HG03571 (cell line): ENCODE data around the gene SLF1.
A peak's percentile ranks its signal among the peaks of the same experiment; 100 is the strongest.

ENCODE experiments used
- ATAC-seq: cut with Tn5 transposase; IDR thresholded peaks from one replicate; pipeline ENCODE4 v1.9.1; 2021; ENCODE audit not compliant: unreplicated experiment

SLF1 gene

DNA sequence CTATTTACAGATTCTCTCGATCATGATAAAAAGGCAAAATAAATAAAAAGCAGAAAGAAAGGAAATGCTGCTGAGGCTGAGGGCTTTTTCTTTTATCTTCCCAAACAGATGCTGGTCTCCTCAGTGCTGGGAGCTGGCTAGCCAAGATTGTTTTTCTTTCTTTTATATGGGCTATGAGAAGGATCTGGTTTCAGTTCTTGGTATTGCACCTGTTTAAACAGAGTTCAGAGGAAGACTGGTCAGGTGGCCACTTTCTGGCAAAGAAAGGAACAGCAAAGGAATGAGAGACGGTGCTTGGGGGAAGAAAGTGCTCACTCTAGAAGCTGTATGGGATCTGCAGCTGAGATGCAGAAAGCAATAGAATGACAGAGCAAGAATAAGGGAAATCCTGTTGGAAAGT lies 88.9 kb downstream of the SLF1 start:
- ATAC-seq: no peak

DNA sequence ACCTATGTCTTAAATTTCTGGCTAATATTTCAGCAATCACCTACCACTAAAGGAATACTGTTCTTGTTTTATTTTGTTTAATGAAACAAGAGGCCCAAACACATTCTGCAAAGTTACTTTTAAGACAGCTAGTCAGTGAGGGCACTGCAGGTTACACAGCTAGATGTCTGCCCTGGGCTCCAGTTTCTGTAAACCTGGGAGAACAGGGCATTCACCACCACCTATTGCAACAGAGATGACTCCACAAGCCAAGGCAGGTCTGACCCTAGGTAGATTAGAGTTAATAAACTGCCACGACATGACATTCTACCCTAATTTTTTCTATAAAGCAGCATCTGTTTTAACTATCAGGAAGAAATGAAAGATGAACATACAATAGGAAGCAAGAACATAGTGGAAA lies 90.8 kb downstream of the SLF1 start:
- ATAC-seq: no peak

DNA sequence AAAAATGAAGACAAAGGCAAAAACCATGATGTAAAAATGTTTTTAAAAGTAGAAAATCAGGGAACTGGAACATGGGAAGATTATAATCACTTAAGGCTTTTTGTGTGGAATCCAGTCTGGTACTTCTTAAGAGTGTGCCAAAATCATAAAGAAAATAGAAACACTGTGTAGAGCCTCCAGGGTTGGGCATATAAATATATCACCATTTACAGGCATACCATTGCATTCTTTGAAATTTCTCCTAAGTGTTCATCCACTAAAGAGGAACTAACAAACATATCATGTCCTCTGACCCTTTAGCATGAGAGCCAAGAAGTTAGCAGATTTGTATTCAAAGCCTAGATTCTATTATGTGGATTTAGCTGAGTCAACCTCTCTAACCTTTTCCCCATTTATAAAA lies 93.3 kb downstream of the SLF1 start:
- no peak for ATAC-seq

DNA sequence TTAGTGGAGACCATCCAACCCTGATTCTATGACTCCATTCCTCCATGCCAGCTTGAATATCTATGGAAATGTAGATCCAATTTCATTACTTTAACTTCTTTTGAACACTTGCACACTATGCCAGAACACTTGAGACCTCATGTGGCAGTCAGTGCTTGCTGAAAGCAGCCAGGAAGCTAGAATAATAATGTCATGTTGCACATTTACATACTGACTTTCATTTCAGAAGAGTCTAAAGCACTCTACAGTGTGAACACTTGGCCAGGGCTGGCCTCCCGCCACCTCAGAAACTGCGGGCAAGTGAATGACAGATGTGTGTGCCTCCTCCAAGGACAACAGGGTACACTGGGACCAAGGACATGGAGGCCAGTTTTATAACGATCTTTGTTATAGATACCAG lies 97.3 kb downstream of the SLF1 start:
- no peak for ATAC-seq

DNA sequence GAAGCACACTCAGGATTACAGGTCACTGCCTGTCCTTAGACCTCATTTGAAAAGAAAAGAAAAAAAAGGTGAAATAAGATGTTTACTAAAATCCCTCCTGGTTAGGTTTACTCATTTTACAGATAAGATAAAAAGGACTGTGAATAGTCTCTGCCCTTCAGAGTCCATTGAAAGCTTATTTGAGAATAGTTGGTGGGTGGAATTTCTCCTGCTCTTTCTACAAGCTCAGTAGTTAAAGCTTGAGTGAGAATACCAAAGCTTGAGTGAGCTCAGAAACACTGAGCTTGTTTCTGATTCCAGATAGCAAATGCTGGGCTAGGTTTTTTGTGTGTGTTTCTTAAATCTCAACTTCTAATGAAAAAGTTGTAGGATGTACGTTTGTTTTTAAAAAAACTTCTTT lies 106.7 kb downstream of the SLF1 start:
- no peak for ATAC-seq

DNA sequence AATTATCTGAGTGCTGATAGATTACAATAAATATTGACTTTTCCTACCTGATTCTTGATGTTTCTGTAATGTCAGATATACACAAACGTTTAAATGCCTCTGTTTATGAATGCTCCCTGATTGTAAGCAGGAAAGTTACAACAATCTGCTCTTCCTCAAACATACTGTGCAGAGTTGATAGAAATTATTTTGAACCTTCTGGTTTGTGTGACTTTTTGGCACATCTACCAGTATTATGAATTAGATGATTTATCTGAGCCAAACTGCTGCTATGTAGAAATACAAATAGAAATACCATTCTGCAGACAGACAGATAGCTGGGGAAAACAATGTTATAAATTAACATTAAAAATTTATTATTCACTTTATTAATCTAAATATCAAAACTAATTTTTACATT lies 113.0 kb downstream of the SLF1 start:
- no peak for ATAC-seq

DNA sequence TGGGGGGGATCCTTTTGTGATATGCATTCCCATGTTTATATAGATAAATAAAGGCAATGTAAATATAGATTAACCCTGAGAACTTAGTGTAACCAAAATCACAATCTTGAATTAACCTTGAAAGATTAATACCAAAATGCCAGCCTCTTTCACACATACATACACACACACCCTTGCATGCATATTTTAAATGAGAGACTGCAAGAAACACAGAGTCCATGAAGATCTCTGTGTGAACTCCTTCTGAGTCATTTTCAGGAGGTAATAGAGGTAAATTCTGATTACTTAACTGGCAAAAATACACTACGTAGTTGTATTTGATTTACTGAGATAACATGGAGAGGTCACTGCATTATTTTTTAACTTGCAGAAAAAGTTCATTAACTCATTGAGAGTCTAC lies 118.0 kb downstream of the SLF1 start:
- no peak for ATAC-seq

DNA sequence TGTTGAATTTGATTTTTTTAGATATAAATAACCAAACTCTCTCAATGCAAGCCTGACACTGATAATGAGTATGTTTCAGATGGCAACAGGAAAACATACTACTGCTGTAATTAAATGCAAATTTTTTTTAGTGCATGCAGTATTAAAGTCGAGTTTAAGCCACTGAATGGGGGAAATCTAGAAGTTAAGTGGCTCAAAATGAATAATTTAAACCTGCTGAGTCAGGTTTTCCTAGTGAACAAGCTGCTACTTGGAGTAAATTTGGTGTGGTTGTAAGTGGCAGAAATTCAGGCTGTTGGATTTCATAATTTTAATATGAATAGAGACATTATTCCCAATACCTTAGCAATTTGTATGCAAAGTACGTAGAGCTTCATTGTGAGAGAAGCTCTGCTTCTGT lies 121.8 kb downstream of the SLF1 start:
- no peak for ATAC-seq

DNA sequence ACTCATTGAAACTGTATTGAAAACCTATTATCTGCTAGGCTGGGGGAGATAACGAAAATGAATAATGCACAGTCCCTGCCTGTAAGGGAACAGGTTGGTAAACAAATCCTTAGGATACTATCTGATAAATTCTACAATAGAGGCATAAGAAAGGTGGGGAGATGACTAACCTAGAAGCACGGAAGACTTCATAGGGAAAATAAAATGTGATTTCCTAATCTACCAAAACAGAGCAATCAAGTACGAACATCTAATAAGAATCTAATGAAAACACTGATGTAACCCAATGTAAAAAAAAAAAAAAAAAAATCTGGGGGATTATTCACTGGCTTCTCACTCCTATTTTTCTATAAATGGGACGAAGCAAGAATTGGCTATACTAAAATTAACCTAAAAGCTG lies 124.4 kb downstream of the SLF1 start:
- ATAC-seq: no peak

DNA sequence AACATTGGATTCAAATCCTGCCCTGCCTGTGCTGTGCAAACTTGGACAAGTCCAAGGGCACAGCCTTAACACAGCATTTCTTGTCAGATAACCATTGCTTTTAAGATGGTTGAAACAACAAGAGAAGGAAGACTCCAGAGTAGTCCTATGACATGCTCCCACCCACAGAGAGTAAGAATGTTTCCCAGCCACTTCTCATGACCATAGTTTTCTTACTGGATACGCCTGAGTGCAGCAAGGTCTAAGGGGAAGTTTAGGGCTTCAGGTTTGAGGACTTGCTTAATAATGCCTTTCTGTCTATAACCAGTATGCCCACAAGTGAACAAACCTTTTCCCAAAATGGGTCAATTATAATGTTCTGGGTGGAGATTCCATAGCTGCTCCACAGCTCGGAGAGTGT lies 126.4 kb downstream of the SLF1 start:
- no peak for ATAC-seq

DNA sequence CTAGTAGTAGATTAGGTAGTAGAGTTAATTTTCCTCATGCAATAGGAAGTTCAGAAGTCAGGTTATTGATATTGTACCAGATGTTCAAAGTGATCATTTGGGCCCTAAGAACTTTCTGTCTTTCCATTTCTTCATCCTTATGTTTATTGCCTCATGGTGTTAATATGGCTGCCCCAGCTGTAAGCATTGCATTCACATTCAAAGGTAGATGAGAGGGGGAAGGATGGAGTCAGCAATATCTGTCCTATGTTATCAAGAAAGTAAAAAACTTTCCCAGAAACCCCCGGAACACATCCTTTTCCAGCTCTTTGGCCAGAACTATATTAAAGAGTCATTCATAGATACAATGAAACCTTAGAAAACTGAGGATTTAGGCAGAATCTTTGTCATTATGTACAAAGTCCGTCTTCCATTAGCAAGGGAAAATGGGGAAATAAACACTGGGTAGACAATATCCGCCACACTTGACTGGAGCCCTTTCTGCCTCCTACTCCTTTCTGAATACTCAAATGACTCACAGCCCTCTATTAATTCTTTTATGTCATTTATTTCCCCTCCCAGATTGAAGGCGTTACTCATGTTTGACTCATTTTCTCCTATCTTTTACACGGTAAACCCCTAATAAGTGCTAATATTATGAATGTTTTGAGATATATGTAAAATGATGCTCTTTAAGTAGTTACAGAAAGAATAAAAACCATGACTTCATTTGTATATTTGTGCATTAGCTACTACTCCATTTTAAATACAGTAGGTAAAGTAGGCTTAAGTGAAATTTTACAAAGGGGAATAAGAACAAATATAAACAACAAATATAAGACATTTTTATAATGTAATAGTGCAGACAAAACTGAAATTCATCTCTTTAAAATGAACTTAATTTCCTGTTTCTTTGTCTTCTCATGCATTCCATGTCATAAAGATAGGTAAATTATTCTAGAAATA lies 127.6 kb downstream of the SLF1 start:
- ATAC-seq: peak; percentile 70

DNA sequence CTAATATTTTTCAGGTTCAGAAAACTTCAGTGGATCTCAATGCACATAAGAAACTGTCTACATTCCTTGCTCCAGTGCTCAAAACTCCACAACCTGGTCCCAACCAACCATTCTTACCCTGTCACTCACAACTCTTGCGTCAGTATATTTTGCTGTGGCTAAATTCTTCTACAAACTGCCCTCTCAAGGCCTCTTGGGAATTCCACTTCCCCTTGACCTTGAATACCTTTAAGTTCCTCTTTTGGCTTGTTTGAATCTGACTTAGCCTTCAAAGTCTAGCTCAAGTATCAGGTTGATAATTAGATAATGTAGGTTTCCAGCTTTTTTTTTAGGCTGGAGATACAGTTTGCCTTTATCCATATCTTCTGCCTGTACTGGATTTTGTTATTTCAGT lies 128.3 kb downstream of the SLF1 start:
- ATAC-seq: peak; percentile 54
